Muscle layer of duodenum (tissue), 2 donors: ENCODE data around the gene PEX5.
"Not testable (repeated sequence)": the region's sequence is repeated elsewhere in the genome, so short reads cannot be mapped to it uniquely, and the experiment has no call there.

ENCODE experiments used
- H3K27ac ChIP-seq: one replicate; pipeline ENCODE4 v1.7.0; 2013; ENCODE audit warnings: mild to moderate bottlenecking, low read length
- H3K27me3 ChIP-seq: one replicate; pipeline ENCODE4 v1.7.0; 2013; ENCODE audit warnings: low read depth, mild to moderate bottlenecking, control low read depth, low read length
- H3K36me3 ChIP-seq, 2 donors: one replicate each; pipeline ENCODE4 v1.7.0; 2013; ENCODE audit warnings: low read length in 2 of 2, control low read depth in 1 of 2, mild to moderate bottlenecking in 1 of 2; ENCODE audit not compliant: insufficient read depth in 2 of 2, control insufficient read depth in 1 of 2
- H3K4me1 ChIP-seq, 2 donors: one replicate each; pipeline ENCODE4 v1.7.0; 2013; ENCODE audit warnings: low read length in 2 of 2, mild to moderate bottlenecking in 2 of 2, control low read depth in 1 of 2, moderate library complexity in 1 of 2; ENCODE audit not compliant: insufficient read depth in 2 of 2, control insufficient read depth in 1 of 2
- H3K4me3 ChIP-seq, 2 donors: one replicate each; pipeline ENCODE4 v1.7.0; 2013; ENCODE audit warnings: low read length in 2 of 2, low read depth in 1 of 2, mild to moderate bottlenecking in 1 of 2
- H3K9me3 ChIP-seq, 2 donors: one replicate each; pipeline ENCODE4 v1.7.0; 2013; ENCODE audit warnings: low read length in 2 of 2, control low read depth in 1 of 2, mild to moderate bottlenecking in 1 of 2; ENCODE audit not compliant: control insufficient read depth in 1 of 2
- donor health status: healthy.

The PEX5 gene

DNA sequence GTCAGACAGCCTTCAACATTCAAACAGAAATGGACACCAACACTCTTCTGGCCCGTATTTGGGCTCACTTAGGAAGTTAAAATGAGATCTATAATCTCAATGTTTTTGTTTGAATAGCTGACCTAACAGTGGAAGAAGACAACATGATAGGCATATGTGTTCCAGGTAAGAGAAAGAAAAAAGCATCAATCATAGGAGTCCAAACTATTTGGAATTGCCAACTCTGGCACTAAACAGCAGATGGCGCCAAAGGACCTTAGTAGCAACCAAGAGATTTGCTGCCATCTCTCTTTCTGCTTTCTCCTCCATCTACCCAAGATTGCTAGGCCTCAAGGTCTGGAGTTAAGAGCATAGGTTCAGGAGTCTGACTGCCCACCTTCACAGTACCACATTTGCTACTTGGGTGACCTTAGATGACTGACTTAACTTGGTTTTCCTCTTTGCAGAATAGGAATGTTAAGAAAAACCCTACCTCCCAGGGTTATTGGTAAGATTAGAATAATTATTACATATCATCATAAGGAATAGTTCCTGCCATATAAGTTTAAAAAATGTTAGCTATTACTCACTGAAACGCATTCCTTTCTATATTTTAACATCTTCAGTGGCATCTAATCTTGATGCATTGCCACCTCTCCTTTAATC, 30.2 kb downstream of the PEX5 start:
- H3K36me3 ChIP-seq = no peaks in the 10 kb centered on the region
- H3K27ac ChIP-seq = no peak overlapping the region
- no peaks in the 10 kb centered on the region for H3K27me3 ChIP-seq
- H3K4me3 ChIP-seq = no peak overlapping the region
- no peaks in the 10 kb centered on the region for H3K4me1 ChIP-seq
- H3K9me3 ChIP-seq = no peaks in the 10 kb centered on the region

DNA sequence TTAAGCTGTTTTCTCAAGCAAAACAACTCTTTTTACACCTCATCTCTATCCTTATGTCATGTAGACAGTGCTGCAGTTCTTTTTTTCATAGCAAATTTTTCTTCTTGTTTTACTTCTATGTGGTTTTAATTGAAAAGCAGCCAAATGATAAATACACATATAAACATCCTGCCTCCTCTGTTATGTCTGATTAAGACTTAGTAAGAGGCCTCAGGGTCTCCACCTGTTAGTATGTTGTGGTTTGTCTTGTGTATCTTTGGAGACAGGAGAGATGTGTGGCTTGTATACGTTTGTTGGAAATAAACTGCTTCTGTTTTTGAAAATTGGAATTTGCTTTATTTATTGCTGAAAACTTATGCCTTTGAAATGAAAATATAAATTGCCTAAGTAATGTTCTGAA, 32.0 kb downstream of the PEX5 start:
- Histone ChIP-seq H3K4me1 (no peaks in the 10 kb centered on the region), H3K27me3 (no peaks in the 10 kb centered on the region), H3K4me3 (no peak overlapping the region), H3K27ac (no peak overlapping the region), H3K36me3 (no peaks in the 10 kb centered on the region), H3K9me3 (no peaks in the 10 kb centered on the region)

DNA sequence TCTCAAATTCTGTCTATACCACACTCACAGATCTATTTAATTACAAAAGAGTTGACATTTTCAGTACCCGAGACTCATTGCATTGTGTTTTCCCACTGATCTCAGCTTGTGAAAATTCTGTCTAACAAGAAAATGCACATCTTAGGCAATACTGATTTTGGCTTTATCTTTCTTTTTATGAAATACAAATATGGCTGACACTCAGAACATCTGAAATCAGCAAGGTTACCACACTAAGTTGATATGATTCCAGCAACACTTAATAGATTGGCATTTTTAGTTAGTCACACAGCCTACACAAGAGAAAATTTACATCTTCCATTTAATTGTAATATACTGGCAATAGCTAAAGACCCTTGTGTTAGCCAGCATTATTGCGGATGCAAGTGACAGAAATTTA, 40.3 kb downstream of the PEX5 start:
- H3K9me3 ChIP-seq = no peaks in the 10 kb centered on the region
- H3K4me3 ChIP-seq = no peak overlapping the region
- no peaks in the 10 kb centered on the region for H3K36me3 ChIP-seq
- H3K27ac ChIP-seq = no peak overlapping the region
- no peaks in the 10 kb centered on the region for H3K4me1 ChIP-seq
- H3K27me3 ChIP-seq = no peaks in the 10 kb centered on the region

DNA sequence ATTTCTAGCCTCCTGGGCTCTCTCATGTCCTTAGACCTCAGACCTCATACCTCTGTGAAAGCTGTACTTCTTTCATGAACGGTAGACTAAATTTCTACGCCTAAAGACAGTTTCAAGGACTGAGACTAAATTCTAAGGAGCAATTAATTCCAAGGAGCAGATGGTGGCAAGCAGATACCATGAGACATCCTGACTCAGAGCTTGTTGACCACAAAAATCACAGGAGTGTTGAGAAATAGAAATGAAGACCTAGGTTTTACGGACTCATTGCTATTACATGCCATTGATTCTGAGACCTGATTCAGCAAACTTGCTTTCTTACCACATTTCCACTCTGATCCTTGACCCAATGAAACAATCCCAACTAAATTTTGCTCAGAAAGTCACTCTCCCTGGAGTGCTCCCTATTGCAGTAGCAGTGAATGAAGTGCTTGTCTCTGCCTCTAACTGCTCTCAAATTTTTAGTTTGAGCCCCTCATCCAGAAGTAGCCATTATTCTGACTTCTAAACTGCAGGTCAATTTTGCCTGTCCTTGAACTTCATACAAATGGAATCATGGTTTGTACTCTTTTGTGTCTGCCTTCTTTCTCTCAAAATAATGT, 52.0 kb downstream of the PEX5 start:
- H3K9me3 ChIP-seq = peaks cover 0 to 10% of the 10 kb centered on the region in 2 donors

DNA sequence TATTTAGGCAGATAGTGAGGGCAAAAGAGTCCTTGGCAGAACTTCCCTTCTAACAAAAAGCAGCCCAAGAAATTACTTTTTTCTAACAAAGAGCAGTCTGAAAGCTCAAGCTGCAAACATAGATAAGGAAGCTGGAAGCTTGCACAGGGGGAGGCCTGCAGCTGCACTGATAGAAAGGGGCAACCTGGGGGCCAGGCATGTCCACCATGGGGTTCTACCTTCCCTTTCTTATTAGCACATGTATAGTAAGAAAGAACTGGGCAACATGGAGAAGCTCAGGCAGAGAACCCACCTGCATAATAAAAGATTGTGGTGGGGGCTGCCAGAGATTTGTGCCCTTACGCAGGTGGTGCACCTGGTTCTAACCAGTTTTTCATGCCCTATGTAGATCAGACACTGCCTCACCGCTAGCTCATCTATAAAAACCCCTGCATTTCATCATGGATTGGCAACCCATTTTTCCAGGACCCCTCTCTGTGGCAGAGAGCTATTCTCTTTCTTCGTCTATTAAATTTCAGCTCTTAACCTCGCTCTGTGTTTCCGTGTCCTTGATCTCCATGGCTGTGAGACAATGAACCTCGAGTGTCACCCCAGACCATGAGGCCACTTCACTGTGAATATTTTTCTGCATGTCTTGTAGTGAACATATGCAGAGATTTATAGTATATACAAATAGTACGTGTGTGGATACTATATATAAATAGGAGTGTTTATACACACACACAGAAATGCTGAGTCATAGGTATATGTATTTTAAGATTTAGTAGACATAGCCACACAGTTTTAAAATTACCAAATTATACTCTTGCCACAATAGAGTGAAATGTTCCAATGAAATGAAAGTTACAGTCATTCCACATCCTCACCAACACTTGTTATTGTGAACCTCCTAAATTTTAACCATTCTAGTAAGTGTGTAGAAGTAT, 53.0 kb downstream of the PEX5 start:
- peaks cover 0 to 10% of the 10 kb centered on the region in 2 donors for H3K9me3 ChIP-seq
- no peaks in the 10 kb centered on the region for H3K4me1 ChIP-seq
- H3K27ac ChIP-seq = no peak overlapping the region

More for the DNA sequence above, 52.0 kb downstream of the PEX5 start:
- Histone ChIP-seq H3K4me1 (no peaks in the 10 kb centered on the region), H3K27me3 (no peaks in the 10 kb centered on the region), H3K36me3 (no peaks in the 10 kb centered on the region), H3K4me3 (no peak overlapping the region), H3K27ac (no peak overlapping the region)

DNA sequence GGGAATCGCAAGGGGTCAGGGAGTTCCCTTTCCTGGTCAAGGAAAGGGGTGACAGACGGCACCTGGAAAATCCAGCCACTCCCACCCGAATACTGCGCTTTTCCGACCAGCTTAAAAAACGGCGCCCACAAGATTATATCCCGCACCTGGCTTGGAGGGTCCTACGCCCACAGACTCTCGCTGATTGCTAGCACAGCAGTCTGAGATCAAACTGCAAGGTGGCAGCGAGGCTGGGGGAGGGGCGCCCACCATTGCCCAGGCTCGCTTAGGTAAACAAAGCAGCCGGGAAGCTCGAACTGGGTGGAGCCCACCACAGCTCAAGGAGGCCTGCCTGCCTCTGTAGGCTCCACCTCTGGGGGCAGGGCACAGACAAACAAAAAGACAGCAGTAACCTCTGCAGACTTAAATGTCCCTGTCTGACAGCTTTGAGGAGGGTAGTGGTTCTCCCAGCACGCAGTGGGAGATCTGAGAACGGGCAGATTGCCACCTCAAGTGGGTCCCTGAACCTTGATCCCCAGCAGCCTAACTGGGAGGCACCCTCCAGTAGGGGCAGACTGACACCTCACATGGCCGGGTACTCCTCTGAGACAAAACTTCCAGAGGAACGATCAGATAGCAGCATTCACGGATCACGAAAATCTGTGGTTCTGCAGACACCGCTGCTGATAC, 62.0 kb downstream of the PEX5 start:
- H3K4me3 ChIP-seq, H3K27me3 ChIP-seq, H3K4me1 ChIP-seq, H3K9me3 ChIP-seq, H3K36me3 ChIP-seq, H3K27ac ChIP-seq: not testable (repeated sequence)

More for the DNA sequence above, 53.0 kb downstream of the PEX5 start:
- Histone ChIP-seq H3K27me3 (no peaks in the 10 kb centered on the region), H3K36me3 (no peaks in the 10 kb centered on the region), H3K4me3 (no peak overlapping the region)

DNA sequence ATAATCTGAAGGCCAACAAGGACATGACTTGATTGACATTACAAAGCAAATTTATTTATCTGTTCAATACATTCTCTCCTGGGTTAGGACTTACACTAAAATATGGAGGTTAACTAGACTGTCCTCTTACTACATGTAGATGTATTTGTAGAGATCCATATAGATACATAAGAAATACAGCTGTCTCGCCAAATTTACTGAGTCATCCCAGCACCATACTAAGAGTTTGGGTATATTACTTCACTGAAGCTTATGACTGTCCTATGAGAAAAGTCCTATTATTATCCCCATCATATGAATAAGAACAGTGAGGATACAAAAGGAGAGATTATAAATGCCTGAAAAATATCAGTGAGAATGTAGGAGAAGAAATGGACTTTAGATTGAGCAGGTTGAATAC, 69.6 kb downstream of the PEX5 start:
- Histone ChIP-seq H3K27ac (no peak overlapping the region), H3K27me3 (no peaks in the 10 kb centered on the region), H3K4me3 (no peak overlapping the region), H3K36me3 (no peaks in the 10 kb centered on the region), H3K9me3 (no peaks in the 10 kb centered on the region), H3K4me1 (no peaks in the 10 kb centered on the region)
